Hepatocyte (in vitro differentiated cells): ENCODE measurements around the gene XRCC5. TPM values are rescaled to one million over a fixed set of nuclear protein-coding genes. Genes with fewer than 3 reads are reported as not detected.

Experiments
- DNase-seq: peaks from one replicate; pipeline ENCODE4 v3.0.0-alpha.2; 2016; ENCODE audit warnings: low spot score
- H2AFZ ChIP-seq: fragments of 200-600 bp; sonication (generic); 2 replicates; pipeline ENCODE4 v1.6.0; 2016; ENCODE audit warnings: antibody characterized with exemption, mild to moderate bottlenecking
- H3K27ac ChIP-seq: fragments of 200-600 bp; sonication (generic); 2 replicates; pipeline ENCODE4 v1.5.1; 2016; ENCODE audit warnings: mild to moderate bottlenecking
- H3K27me3 ChIP-seq: fragments of 200-600 bp; sonication (generic); 2 replicates; pipeline ENCODE4 v1.6.1; 2016
- H3K36me3 ChIP-seq: fragments of 200-600 bp; sonication (generic); replicated peaks from 2 replicates; pipeline ENCODE4 v1.5.1; 2016; ENCODE audit warnings: low read depth; ENCODE audit not compliant: insufficient read depth
- H3K4me1 ChIP-seq: fragments of 200-600 bp; sonication (generic); 2 replicates; pipeline ENCODE4 v1.5.1; 2016; ENCODE audit warnings: mild to moderate bottlenecking, moderate library complexity; ENCODE audit not compliant: insufficient read depth
- H3K4me2 ChIP-seq: fragments of 200-600 bp; sonication (generic); 2 replicates; pipeline ENCODE4 v1.6.0; 2016
- H3K4me3 ChIP-seq: fragments of 200-600 bp; sonication (generic); 2 replicates; pipeline ENCODE4 v1.5.1; 2016; ENCODE audit warnings: mild to moderate bottlenecking
- H3K79me2 ChIP-seq: fragments of 200-600 bp; sonication (generic); 2 replicates; pipeline ENCODE4 v1.6.0; 2017; ENCODE audit warnings: mild to moderate bottlenecking
- H3K9me2 ChIP-seq: fragments of 200-600 bp; sonication (generic); replicated peaks from 2 replicates; pipeline ENCODE4 v1.6.0; 2017; ENCODE audit warnings: mild to moderate bottlenecking; ENCODE audit not compliant: insufficient read depth
- H3K9me3 ChIP-seq: fragments of 200-600 bp; sonication (generic); 2 replicates; pipeline ENCODE4 v1.5.1; 2016; ENCODE audit warnings: low read depth, mild to moderate bottlenecking
- H4K20me1 ChIP-seq: fragments of 200-600 bp; sonication (generic); 2 replicates; pipeline ENCODE4 v1.6.0; 2016; ENCODE audit warnings: mild to moderate bottlenecking; ENCODE audit not compliant: insufficient read depth, poor library complexity, severe bottlenecking
- EZH2 ChIP-seq: fragments of 200-600 bp; sonication (generic); IDR thresholded peaks from 2 replicates; pipeline ENCODE4 v1.6.1; 2016; ENCODE audit warnings: antibody characterized with exemption, mild to moderate bottlenecking, borderline replicate concordance
- EZH2phosphoT487 ChIP-seq: fragments of 200-600 bp; sonication (generic); IDR thresholded peaks from one replicate; pipeline ENCODE4 v1.6.1; 2018; ENCODE audit warnings: antibody characterized with exemption, mild to moderate bottlenecking, low read depth, moderate library complexity; ENCODE audit not compliant: unreplicated experiment, severe bottlenecking
- WGBS: methylation state at CpG from one replicate; pipeline ENCODE4 v1.1.6; 2016; ENCODE audit warnings: low lambda C conversion rate; ENCODE audit errors: missing lambda C conversion rate; 5-methylcytosine and 5-hydroxymethylcytosine counted together
- polyA plus RNA-seq: library from polyadenylated mRNA; unstranded; fragments of >200 nt; fragmentation: Nextera tagmentation; extraction: Ambion mirVana; gene quantifications from 2 replicates; pipeline ENCODE4 v1.2.1, GENCODE V29; 2016
- total RNA-seq: library from RNA; depleted of rRNA; stranded (reverse); fragments of >200 nt; gene quantifications from 2 replicates; pipeline ENCODE4 v1.2.3, GENCODE V29; 2014
- TF ChIP-seq, protein P1 (sequence below): fragments of 200-600 bp; sonication (generic); IDR thresholded peaks from 2 replicates; pipeline ENCODE4 v1.5.1; 2016; ENCODE audit warnings: antibody characterized with exemption, mild to moderate bottlenecking; ENCODE audit not compliant: poor library complexity

XRCC5 gene
- total and polyA plus RNA-seq, 2 experiments from 2014 or later, result 181 to 208 TPM

DNA sequence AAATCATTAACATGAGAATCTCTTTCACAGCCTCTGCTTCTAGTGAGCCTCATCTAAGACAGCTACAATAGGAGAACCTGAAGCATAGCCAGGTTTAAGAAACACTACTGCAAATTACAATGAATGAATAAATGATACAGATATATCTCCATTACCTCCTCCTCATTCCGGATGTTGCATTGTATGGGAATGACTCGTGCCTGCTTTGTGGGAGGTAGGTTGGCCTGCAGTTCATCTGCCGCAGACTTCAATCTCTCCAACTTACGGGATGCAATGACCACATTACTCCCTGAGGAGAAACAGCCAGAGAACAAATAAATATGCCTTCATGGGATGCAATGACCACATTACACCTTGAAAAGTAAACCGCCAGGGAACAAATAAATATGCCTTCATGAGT is 42.9 kb upstream of the XRCC5 start:
- TF ChIP-seq, protein P1, sequence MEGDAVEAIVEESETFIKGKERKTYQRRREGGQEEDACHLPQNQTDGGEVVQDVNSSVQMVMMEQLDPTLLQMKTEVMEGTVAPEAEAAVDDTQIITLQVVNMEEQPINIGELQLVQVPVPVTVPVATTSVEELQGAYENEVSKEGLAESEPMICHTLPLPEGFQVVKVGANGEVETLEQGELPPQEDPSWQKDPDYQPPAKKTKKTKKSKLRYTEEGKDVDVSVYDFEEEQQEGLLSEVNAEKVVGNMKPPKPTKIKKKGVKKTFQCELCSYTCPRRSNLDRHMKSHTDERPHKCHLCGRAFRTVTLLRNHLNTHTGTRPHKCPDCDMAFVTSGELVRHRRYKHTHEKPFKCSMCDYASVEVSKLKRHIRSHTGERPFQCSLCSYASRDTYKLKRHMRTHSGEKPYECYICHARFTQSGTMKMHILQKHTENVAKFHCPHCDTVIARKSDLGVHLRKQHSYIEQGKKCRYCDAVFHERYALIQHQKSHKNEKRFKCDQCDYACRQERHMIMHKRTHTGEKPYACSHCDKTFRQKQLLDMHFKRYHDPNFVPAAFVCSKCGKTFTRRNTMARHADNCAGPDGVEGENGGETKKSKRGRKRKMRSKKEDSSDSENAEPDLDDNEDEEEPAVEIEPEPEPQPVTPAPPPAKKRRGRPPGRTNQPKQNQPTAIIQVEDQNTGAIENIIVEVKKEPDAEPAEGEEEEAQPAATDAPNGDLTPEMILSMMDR, result no peak
- TF ChIP-seq EZH2, result no peak
- Histone ChIP-seq H3K4me3 (no peak overlapping the region), H3K4me2 (no peak overlapping the region), H3K9me3 (no peaks in the 10 kb centered on the region), H2AFZ (no peak overlapping the region), H3K36me3 (no peaks in the 10 kb centered on the region), H4K20me1 (no peaks in the 10 kb centered on the region), H3K27ac (no peak overlapping the region), H3K27me3 (no peaks in the 10 kb centered on the region), H3K9me2 (no peaks in the 10 kb centered on the region), H3K79me2 (no peaks in the 10 kb centered on the region), H3K4me1 (no peaks in the 10 kb centered on the region)
- WGBS, result 77% methylated on average over 5 of the region's 5 CpGs
- no peak for DNase-seq

DNA sequence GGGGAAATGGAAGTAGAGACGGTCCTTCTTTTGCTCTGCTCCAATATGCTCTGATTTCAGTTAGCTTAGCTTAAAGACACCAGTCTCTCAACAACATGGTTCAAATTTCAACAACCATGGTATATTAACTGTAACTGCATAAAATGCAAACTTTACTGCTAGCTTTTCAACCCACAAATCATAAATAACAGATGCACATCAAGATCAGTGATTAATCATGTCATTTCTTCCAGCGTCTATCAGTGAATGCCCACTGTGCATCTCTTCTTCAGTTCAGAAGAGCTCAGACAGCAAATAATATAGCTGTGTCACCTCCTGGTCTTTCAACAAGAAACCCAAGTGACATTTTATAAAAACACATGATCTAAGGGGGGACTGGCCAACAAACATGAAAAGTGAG is 40.1 kb upstream of the XRCC5 start:
- H4K20me1 ChIP-seq, result no peaks in the 10 kb centered on the region
- no peaks in the 10 kb centered on the region for H3K27me3 ChIP-seq
- H2AFZ ChIP-seq, result no peak overlapping the region
- H3K4me2 ChIP-seq, result no peak overlapping the region
- H3K36me3 ChIP-seq, result no peaks in the 10 kb centered on the region
- H3K79me2 ChIP-seq, result no peaks in the 10 kb centered on the region
- TF ChIP-seq EZH2phosphoT487 (no peak), EZH2 (no peak)
- TF ChIP-seq, protein P1, result no peak
- no peaks in the 10 kb centered on the region for H3K4me1 ChIP-seq
- no peaks in the 10 kb centered on the region for H3K9me2 ChIP-seq
- no peak overlapping the region for H3K27ac ChIP-seq
- H3K4me3 ChIP-seq, result no peak overlapping the region
- DNase-seq, result no peak
- WGBS, result 90% methylated on average over 2 of the region's 2 CpGs
- H3K9me3 ChIP-seq, result no peaks in the 10 kb centered on the region

DNA sequence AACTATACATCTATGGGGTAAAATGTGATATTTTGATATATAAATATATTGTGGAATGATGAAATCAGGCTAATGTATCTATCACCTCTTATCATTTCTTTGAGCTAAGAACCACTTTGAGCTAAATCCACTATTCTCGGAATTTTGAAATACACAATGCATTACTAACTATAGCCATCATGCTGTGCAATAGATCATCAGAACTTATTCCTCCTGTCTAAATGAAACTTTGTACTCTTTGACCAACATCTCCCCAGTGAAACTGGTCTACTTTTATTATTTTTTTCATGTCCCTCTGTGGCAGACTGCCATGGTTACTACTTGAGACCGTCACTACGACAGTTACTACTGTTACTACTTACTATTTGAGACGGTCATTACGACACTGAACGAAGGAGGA is 39.0 kb upstream of the XRCC5 start:
- WGBS, result 90% methylated on average over 6 of the region's 6 CpGs
- DNase-seq, result no peak
- Histone ChIP-seq H3K4me1 (no peaks in the 10 kb centered on the region), H3K9me3 (no peaks in the 10 kb centered on the region), H3K27ac (no peak overlapping the region), H4K20me1 (no peaks in the 10 kb centered on the region), H3K79me2 (peaks cover 6% of the 10 kb centered on the region), H3K9me2 (no peaks in the 10 kb centered on the region), H3K36me3 (no peaks in the 10 kb centered on the region), H3K4me2 (no peak overlapping the region), H2AFZ (no peak overlapping the region), H3K27me3 (no peaks in the 10 kb centered on the region), H3K4me3 (no peak overlapping the region)
- no peak for TF ChIP-seq EZH2phosphoT487
- TF ChIP-seq EZH2, result no peak
- TF ChIP-seq, protein P1, result no peak
